HFFc6 (cell line): Measurements from ENCODE around the gene LDLRAD4. TPM values are rescaled to one million over a fixed set of nuclear protein-coding genes. Genes with fewer than 3 reads are reported as not detected.

Source experiments
- DNase-seq: peaks from one replicate; pipeline ENCODE4 v3.0.0-alpha.2; 2018
- H3K27ac Mint-ChIP-seq: 2 replicates; pipeline ENCODE4 v1.8.0; 2020; ENCODE audit warnings: mild to moderate bottlenecking, mixed read lengths
- H3K27me3 Mint-ChIP-seq: 2 replicates; pipeline ENCODE4 v1.8.0; 2021; ENCODE audit warnings: mild to moderate bottlenecking, moderate library complexity, mixed read lengths; ENCODE audit not compliant: insufficient read depth
- H3K36me3 Mint-ChIP-seq: 2 replicates; pipeline ENCODE4 v1.8.0; 2021; ENCODE audit warnings: low read depth, mixed read lengths
- H3K4me1 Mint-ChIP-seq: 2 replicates; pipeline ENCODE4 v1.8.0; 2020; ENCODE audit warnings: low read depth, mixed read lengths
- H3K4me3 Mint-ChIP-seq: 2 replicates; pipeline ENCODE4 v1.8.0; 2020; ENCODE audit warnings: mild to moderate bottlenecking, moderate library complexity, mixed read lengths
- H3K9me3 Mint-ChIP-seq: 2 replicates; pipeline ENCODE4 v1.8.0; 2020; ENCODE audit warnings: mild to moderate bottlenecking, mixed read lengths
- CTCF ChIP-seq: fragments of 200-600 bp; sonication (generic); IDR thresholded peaks from 2 replicates; pipeline ENCODE4 v1.5.0; 2021; ENCODE audit warnings: antibody characterized with exemption, mild to moderate bottlenecking
- total RNA-seq, 6 experiments: library from RNA; stranded (reverse); fragmentation: NEBNext Ultra II Directional; extraction: Animal tissue kit (Norgen Biotek cat#: 25700); gene quantifications; 2 replicates in 1 of 6; 3 replicates in 5 of 6; pipeline ENCODE4 v1.2.3, GENCODE V29; 2021

LDLRAD4 gene
- total RNA-seq, 6 experiments from 2014 or later, result not detected

GRCh38 chr18:13608791-13609532 is 390.4 kb downstream of the LDLRAD4 start:
- Mint-ChIP-seq H3K27me3 (peaks cover 19% of the 10 kb centered on the region), H3K27ac (no peak overlapping the region), H3K4me1 (peaks cover 17% of the 10 kb centered on the region), H3K36me3 (no peaks in the 10 kb centered on the region), H3K9me3 (no peaks in the 10 kb centered on the region), H3K4me3 (no peak overlapping the region)
- DNase-seq, result no peak
- TF ChIP-seq CTCF, result no peak

- Mint-ChIP-seq H3K27me3 (peaks cover 25% of the 10 kb centered on the region), H3K36me3 (no peaks in the 10 kb centered on the region), H3K4me1 (peaks cover 17% of the 10 kb centered on the region), H3K4me3 (peak overlapping the region; percentile 74), H3K27ac (peak overlapping the region; percentile 27), H3K9me3 (no peaks in the 10 kb centered on the region)
- TF ChIP-seq CTCF, result no peak
- no peak for DNase-seq
Measured at GRCh38 chr18:13610555-13611141, 392.1 kb downstream of the LDLRAD4 start.

GRCh38 chr18:13611142-13611600 is 392.6 kb downstream of the LDLRAD4 start:
- H3K27me3 Mint-ChIP-seq, result peaks cover 25% of the 10 kb centered on the region

GRCh38 chr18:13611601-13612195 is 393.1 kb downstream of the LDLRAD4 start:
- H3K27me3 Mint-ChIP-seq, result peaks cover 25% of the 10 kb centered on the region
- H3K9me3 Mint-ChIP-seq, result no peaks in the 10 kb centered on the region
- H3K4me1 Mint-ChIP-seq, result peaks cover 17% of the 10 kb centered on the region
- H3K36me3 Mint-ChIP-seq, result no peaks in the 10 kb centered on the region
- H3K4me3 Mint-ChIP-seq, result peak overlapping the region; percentile 74
- peak overlapping the region; percentile 27 for H3K27ac Mint-ChIP-seq
- peak; percentile 5 for DNase-seq
- no peak for TF ChIP-seq CTCF

More at GRCh38 chr18:13611142-13611600, 392.6 kb downstream of the LDLRAD4 start:
- Mint-ChIP-seq H3K36me3 (no peaks in the 10 kb centered on the region), H3K4me3 (peak overlapping the region; percentile 74), H3K4me1 (peaks cover 17% of the 10 kb centered on the region), H3K27ac (peak overlapping the region; percentile 27), H3K9me3 (no peaks in the 10 kb centered on the region)
- DNase-seq, result peak; percentile 55
- no peak for TF ChIP-seq CTCF

- peak overlapping the region; percentile 74 for H3K4me3 Mint-ChIP-seq
- no peak for DNase-seq
- H3K27me3 Mint-ChIP-seq, result peaks cover 25% of the 10 kb centered on the region
- TF ChIP-seq CTCF, result no peak
- no peak overlapping the region; the same call in 1 of the 2 replicates for H3K27ac Mint-ChIP-seq
- peaks cover 17% of the 10 kb centered on the region for H3K4me1 Mint-ChIP-seq
- no peaks in the 10 kb centered on the region for H3K9me3 Mint-ChIP-seq
- no peaks in the 10 kb centered on the region for H3K36me3 Mint-ChIP-seq
Measured at GRCh38 chr18:13612196-13612997, 393.8 kb downstream of the LDLRAD4 start.
